Choroid plexus epithelial cell (primary cell): Measurements from ENCODE around the gene SMPD3.
A peak's percentile ranks its signal among the peaks of the same experiment; 100 is the strongest.

Experiments
- DNase-seq: peaks from one replicate; pipeline ENCODE4 v3.0.0-alpha.2; 2010; ENCODE audit warnings: low read depth
- H3K4me3 ChIP-seq: 2 replicates; pipeline ENCODE4 v1.5.1; 2011; ENCODE audit warnings: low read depth, mild to moderate bottlenecking, control low read depth, low read length, moderate library complexity
- TF ChIP-seq, protein P1 (sequence below): conservative IDR thresholded peaks from 2 replicates; pipeline ENCODE4 v1.5.1; 2011; ENCODE audit warnings: low read depth, mild to moderate bottlenecking, control low read depth, inconsistent platforms, low read length, moderate library complexity

Gene SMPD3

DNA sequence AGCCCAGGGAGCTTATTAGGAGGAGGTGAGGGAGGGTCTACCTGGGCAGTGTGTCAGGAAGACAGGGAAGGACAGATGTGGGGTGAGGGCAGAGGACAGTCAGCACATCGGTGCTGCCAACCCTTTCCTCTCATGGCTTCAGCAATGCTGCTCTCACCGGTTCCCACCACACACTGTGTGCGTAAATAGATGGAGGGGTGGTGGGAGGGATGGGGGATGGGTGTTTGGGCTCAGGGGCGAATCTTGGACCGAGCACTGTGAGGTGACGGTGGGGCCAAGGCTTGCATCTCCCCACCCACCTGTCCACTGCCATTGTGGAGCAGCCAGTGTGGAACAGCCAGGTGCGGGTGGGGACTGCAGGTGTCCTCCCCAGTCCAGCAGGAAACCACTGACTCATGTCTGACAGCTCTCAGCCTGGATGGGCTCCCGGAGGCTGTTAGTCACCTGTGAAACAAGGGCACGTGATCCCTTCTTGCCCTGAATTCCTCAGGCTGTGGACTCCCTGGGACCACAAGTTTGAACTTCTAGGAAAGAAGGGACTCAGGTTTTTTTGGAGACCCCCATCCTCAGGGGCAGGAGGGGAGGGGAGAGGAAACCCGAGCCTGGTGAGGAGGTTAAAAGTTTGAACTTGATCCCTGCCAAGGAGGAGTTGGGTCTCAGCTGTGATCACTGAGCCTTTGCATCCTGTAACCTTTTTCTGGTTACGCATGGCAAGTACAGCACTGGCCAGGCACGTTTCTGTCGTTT lies 42.7 kb upstream of the SMPD3 start:
- no peak overlapping the region for H3K4me3 ChIP-seq
- TF ChIP-seq, protein P1, sequence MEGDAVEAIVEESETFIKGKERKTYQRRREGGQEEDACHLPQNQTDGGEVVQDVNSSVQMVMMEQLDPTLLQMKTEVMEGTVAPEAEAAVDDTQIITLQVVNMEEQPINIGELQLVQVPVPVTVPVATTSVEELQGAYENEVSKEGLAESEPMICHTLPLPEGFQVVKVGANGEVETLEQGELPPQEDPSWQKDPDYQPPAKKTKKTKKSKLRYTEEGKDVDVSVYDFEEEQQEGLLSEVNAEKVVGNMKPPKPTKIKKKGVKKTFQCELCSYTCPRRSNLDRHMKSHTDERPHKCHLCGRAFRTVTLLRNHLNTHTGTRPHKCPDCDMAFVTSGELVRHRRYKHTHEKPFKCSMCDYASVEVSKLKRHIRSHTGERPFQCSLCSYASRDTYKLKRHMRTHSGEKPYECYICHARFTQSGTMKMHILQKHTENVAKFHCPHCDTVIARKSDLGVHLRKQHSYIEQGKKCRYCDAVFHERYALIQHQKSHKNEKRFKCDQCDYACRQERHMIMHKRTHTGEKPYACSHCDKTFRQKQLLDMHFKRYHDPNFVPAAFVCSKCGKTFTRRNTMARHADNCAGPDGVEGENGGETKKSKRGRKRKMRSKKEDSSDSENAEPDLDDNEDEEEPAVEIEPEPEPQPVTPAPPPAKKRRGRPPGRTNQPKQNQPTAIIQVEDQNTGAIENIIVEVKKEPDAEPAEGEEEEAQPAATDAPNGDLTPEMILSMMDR = no peak
- DNase-seq = peak; percentile 62

DNA sequence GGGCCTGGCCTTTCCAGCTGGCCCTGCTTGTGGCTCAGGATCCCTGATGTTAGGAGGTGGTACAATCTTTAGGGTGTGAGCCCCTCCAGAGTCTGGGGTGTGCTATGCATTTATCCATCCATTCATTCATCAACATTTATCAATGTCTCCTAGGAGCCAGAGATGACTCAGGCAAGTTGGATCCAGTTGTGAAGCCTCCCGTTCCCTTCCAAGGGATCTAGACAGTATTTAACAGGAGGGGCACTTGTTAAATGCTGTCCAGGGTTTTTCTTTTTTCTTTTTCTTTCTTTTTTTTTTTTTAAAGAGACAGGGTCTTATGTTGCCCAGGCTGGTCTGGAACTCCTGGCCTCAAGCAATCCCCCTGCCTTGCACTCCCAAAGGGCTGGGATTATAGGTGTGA lies 42.0 kb upstream of the SMPD3 start:
- TF ChIP-seq, protein P1 = no peak
- DNase-seq = no peak
- H3K4me3 ChIP-seq = no peak overlapping the region

DNA sequence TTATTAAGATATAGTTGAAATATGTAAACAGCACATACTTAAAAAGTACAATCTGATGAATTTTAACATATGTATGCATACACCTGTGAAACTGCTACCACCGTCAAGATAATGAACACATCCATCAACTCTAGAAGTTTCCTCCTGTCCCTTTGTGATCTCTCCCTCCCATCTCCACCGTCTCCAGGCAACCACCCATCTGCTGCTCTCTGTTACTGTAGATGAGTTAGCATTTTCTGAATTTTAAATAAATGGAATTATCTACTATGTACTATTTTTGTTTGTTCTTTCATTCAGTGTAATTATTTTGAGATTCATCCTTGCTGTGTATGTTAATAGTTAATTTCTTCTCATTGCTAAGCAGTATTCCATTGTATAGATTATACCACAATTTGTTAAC lies 40.2 kb upstream of the SMPD3 start:
- no peak for DNase-seq

DNA sequence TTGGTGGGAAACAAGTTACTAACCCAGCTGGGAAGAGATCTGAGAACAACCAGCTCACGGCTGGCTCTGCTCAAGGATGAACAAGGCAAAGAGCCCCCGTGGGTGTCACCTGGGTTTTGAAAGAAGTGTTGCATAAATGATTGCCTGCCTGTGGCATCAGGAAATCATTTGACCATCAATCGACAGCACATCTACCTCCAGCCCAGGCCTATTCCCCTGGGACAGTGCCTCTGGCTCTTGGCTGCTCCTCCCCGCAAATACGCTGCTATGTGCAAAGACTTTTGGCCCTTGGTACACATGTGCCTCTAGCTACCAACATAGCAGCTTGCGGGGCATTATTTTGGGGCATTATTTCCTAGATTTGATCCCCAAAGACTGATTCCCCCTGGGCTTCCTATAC lies 39.4 kb upstream of the SMPD3 start:
- DNase-seq = no peak
- TF ChIP-seq, protein P1 = no peak
- no peak overlapping the region for H3K4me3 ChIP-seq

More for the DNA sequence above, 40.2 kb upstream of the SMPD3 start:
- TF ChIP-seq, protein P1 = no peak
- no peak overlapping the region for H3K4me3 ChIP-seq

DNA sequence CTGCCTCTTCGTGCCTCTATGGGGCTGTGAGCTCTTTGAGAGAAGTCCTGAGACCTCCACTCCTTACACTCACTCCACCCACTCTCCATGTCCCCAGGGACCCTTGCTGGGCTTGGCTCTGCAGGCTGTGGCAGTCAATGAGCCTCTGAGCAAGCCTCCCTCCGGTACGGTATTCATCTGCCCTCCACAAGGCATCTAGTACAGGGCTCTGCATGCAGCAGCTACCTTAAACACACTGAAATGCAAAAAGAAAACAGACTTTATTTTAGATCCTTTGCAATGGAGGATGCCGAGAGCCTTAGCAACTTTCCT lies 38.9 kb upstream of the SMPD3 start:
- no peak for DNase-seq
- H3K4me3 ChIP-seq = no peak overlapping the region
- TF ChIP-seq, protein P1 = no peak

DNA sequence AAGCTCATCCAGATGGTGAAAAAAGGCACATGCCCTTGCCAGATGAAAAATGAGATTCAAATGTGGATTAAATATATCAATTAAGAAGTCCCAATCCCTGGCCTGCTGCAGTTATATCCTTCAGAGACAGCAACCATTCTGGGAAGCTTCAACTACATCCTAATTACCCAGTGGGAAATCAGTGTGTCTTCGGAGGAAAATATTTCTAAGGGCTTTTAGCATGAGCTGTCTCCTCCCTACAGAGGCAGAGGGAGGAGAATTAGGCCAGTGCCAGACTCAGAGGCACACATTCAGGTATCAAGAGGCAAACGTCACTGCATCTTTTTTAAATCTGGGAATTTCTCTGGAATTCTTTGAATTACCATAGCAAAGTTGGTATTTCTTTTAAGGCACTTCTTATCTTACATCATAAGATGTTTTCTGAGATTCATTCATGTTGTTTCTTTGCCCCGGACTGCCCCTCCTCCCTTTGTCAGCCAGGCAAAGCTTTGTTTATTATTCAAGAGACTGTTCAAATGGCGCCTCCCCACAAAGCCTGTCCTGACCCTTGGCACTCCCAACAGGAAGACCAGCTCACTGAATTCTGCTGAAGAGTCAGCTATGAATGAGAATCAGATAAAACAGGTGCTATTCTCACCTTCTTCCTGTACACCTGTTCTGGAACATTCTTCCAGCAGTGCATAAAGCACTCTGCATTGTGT lies 38.3 kb upstream of the SMPD3 start:
- TF ChIP-seq, protein P1 = no peak
- no peak overlapping the region for H3K4me3 ChIP-seq
- no peak for DNase-seq

DNA sequence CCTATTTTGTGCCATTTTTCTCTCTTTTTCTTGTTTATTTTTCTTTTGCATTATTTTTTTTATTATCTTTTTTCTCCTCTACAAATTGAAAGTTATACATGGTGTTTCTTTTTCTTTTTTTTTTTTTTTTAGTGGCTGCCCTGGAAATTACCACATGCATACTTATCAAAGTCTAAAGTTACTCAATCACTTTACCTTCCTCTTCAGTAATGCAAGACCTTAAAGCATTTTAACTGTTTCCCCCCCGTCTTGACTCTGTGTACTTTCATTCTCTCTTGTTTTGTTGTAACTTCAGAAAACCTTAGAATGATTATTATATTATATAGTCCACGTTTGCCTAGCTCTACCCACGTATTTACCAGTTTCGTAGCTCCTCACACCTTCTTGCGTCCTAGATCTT lies 33.3 kb upstream of the SMPD3 start:
- H3K4me3 ChIP-seq = no peak overlapping the region
- no peak for DNase-seq
- TF ChIP-seq, protein P1 = no peak
